GM19193 (cell line): Measurements from ENCODE around the gene TBX2.

Experiments
- POLR2A ChIP-seq: IDR thresholded peaks from 4 replicates; pipeline ENCODE4 v1.6.1; 2011; ENCODE audit not compliant: insufficient read depth, insufficient read length; ENCODE audit errors: extremely low read depth

Gene TBX2

DNA sequence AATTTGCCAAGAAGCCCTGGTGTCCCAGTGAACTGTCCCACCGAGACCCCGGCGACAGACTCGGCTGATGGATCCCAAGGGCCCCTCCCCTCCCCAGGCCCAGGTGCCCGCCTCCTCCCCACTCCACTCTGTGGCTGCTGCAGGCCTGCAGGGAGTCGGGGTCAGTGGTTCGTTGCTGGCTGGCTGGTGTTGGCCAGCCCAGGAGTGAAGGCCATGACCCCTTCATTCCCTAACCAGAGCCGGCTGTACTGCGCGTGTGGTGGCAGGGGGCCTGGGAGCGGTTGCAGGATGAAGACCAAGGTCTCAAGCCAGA is 9.2 kb upstream of the TBX2 start:
- no peak for TF ChIP-seq POLR2A

- TF ChIP-seq POLR2A = no peak
Measured at GRCh38 chr17:61391595-61392291, 7.9 kb upstream of the TBX2 start.

GRCh38 chr17:61392679-61393078 is 7.0 kb upstream of the TBX2 start:
- no peak for TF ChIP-seq POLR2A

DNA sequence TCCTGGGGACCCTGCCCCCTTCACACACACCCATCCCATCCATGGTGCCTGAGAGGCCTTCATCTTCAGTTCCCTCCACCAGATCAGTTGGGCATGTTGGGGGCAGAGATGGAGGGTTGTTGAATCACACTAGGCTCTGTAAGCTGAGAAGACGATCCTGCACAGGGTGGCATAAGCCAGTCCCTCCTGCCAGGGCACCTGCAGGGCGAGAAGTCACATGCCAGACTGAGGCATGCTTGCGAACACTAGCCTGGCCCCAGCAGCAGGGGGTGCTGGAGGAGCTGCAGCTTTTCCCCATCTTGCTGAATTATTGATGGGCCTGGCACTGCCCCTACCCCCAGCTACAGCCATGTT is 6.1 kb upstream of the TBX2 start:
- no peak for TF ChIP-seq POLR2A

DNA sequence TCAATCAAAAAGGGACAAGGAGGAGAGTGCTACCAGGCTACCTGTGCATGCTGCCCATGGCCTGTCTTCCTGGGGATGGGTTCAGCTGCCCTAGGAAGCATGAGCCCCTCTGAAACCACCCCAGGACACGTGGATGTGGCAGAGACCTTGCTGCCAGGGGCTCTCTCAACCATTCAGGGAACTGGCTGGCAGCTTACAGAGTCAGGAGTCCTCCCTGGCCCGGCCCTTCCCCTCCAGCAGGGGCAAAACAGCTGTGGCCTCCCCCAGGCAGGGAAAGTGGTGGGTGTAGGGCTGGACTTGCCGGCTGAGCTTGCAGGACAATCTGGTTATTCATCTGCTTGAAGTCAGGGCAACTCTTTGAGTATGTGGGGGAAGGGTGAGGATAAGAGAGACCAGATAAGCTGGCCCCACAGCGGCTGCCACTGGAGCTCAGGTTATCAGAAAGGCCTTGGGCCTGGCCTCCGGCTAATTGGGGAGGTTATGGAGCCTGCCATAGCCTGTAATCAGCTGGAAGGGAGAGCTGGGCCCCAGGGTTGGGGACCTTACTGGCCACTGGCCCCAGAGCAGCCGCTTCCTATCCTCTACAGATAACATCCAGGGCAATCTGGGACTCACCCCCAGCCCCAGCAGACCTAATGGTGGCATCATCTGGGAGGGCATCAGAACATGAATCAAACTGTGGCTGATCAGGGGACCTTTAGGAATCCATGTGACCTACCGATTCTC is 5.6 kb upstream of the TBX2 start:
- TF ChIP-seq POLR2A = no peak

GRCh38 chr17:61394630-61395408 is 4.8 kb upstream of the TBX2 start:
- no peak for TF ChIP-seq POLR2A

DNA sequence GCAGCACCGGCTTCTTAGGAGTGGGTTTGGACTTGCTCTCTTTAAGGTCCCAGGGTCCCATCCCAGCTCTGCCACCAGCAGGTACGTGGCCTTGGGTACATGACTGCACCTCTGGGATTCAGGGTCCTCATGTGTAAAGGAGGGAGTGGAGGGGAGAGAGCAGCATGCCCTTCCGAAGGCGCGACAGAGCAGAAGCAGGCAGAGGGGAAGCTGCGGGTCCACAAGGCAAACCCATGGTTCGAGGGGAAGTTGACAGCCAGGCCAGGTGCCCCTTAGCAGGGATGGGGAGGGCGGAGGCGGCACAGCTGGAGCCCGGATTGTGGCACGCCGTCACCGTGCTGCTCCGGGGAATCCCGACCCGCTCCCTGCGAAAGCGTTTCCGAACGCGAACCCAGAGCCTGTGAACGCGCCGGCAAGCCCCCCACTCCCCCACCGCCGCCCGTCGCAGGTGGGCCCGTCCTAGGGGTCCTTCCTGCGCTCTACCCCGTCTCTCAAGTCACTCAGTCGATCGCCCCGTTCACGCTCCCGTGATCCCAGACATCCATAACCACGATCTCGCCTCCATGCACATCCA is 4.1 kb upstream of the TBX2 start:
- no peak for TF ChIP-seq POLR2A

GRCh38 chr17:61395983-61396585 is 3.6 kb upstream of the TBX2 start:
- TF ChIP-seq POLR2A = no peak

DNA sequence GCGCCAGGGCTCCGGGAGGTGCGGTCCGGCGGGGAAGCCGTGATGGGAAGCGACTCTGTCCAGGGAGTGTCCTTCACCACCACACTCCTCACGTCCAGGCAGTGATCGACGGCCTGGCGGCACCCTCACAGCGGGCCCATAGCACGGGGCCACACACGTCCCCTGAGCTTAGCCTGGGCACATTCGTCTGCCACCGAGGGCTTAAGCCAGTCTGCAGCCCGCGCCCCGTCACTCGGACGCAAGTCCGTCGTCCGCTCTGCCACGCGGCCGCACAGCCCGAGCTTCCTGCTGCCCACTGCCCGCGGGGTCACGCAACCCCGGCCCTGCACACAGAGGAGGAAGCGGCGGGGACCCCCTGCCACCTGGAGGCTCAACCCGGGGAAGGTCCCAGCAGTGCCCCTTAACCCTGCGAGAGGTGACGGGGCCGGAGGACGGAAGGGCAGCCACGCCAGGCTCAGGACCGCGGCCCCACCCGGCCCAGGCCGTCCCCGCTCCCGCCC is 3.0 kb upstream of the TBX2 start:
- no peak for TF ChIP-seq POLR2A

DNA sequence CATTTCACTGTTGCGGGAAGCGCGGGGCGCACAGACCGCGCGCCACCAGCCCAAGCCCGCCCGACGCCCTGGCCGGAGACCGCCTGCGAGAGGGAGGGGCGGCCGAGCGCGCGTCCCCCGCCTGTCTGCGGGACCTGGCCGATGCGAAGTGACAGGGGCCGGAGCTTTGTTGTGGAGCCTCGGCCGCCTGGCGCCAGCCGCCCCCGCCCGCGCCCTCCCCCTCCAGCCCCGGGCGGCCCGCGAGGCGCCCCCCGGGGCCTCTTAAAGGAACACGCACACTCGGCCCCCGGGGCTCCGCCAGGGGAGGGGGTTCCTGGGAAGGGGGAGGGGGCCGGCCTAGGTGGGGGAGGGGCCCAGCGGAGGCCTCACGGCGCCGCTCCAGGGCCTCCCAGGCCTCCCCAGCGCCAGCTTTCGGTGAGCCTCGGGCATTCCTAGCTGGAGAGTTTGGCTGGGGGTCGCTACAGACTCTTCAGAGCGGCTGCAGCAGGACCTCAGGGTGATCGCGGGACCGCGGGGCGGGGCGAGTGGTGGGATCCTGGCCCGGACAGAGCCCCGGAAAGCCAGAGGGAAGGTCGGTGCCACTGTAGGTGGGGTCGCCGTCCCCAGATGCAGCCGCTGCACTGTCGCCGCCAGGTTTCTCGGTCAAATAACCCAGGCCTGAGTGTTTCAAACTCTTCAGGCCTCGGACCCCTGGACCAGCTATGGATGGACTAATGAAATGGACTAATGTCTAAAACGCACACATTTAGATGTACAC is 2.4 kb upstream of the TBX2 start:
- TF ChIP-seq POLR2A = no peak

DNA sequence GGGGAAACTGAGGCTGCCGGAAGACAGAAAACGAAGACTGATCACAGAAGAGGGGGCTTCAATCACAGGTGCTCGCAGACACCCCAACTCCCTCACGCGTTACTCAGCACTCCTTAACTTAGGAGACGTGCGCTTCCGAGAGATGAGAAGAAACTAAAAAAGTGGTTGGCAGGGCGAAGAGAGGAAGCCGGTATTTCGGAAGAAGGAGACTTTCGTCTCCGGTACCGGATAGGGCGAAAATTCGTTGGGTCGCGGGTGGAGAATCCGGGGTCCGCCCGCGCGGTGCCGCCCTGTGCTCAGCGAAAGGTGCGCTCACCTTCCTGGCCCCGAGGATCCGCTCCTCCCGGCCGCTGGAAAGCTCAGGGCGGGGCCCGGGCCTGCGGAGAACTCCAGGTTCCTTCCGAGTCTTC is 917 bp upstream of the TBX2 start:
- TF ChIP-seq POLR2A = no peak

- TF ChIP-seq POLR2A = no peak
Measured at GRCh38 chr17:61400066-61400716, 548 bp downstream of the TBX2 start.

DNA sequence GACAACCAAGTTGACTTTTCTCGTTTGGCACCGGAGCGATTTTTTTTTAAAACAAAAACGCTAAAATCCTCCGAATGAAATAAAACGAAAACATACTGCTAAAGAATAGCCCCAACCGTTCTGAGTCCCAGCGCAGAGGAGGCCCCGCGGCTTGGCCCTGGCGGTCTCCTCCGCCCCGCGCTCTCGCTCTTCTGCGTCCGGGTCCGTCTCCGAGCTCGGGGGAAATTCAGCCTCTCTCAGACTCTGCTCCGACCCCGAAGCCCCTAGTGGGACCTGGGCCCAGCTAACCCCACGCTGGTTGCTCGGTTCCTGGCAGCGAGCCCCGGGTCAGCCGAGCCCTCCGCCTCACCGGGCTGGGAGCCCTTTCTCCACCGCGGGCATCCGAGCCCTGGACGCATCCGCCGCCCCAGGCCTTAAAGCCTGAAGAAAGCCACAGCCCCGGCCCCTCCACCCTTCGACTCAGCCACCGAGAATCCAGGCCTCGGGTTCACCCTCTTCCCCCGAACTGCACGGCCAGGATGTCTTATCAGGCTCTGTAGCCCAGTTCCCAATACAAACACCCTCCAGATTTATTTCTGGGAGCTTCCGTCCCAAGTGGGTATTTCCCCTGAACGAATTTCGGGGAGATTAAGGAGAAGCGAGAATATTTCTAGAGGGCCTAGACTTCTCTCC is 1.2 kb downstream of the TBX2 start:
- no peak for TF ChIP-seq POLR2A

DNA sequence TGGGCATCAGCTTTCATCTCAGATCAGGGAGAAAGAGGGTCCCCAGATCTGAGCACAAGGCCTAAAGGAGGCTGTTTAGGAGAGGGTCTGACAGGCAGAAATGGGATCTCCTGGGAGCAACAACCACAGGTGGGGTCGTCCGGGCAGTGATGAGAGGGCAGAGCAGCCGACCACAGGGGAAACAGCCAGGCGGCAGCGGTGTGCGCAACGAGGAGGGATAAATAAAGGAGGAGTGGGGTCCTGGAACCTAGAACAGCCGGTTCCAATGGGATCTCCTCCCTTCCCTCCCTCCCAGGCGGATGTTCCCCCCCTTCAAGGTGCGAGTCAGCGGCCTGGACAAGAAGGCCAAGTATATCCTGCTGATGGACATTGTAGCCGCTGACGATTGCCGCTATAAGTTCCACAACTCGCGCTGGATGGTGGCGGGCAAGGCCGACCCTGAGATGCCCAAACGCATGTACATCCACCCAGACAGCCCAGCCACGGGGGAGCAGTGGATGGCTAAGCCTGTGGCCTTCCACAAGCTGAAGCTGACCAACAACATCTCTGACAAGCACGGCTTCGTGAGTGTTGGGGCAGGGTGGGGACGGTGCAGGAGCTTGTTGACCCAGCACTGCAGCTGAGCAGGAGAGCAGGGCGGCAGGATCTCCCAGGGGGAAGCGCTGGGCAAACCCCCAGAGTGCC is 1.9 kb downstream of the TBX2 start:
- TF ChIP-seq POLR2A = no peak
